Endothelial cell of umbilical vein (primary cell): Measurements from ENCODE around the gene MT1F. TPM values are rescaled to one million over a fixed set of nuclear protein-coding genes. Genes with fewer than 3 reads are reported as not detected.

ENCODE experiments used
- BruUV-seq: library from RNA; stranded (reverse); fragments of 400-500 nt; replicated peaks from 2 replicates; lab custom pipeline; 2021; lab: Mats Ljungman, UMichigan
- CTCF ChIA-PET: fragments of 300-600, 350-600 bp; sonication (Branson Sonifier 250); formaldehyde crosslinking; loops from one replicate; lab custom pipeline; 2021; ENCODE audit warnings: antibody characterized with exemption, inconsistent platforms; lab: Charles Lee
- POLR2A ChIA-PET: fragments of 300-600, 350-600 bp; sonication (Branson Sonifier 250); formaldehyde crosslinking; loops from one replicate; lab custom pipeline; 2021; ENCODE audit warnings: antibody characterized with exemption, inconsistent platforms; lab: Charles Lee
- DNase-seq: peaks from one replicate; pipeline ENCODE4 v3.0.0-alpha.2; 2011; ENCODE audit warnings: low read depth, low spot score
- FAIRE-seq: peaks from 2 replicates; lab custom pipeline; 2011; peaks lifted over from hg19 to GRCh38; lab: Jason Lieb, UNC
- H2AFZ ChIP-seq: 2 replicates; pipeline ENCODE4 v1.6.0; 2012; ENCODE audit warnings: low read depth, low read length, control low read depth, inconsistent platforms
- H3K27ac ChIP-seq: 2 replicates; pipeline ENCODE4 v1.5.1; 2011; ENCODE audit warnings: low read depth, mild to moderate bottlenecking, control low read depth, low read length, moderate library complexity; ENCODE audit not compliant: insufficient read depth
- H3K27me3 ChIP-seq, 2 experiments: 2 replicates each; pipeline versions ENCODE4 v1.6.0 to v1.6.1; 2011; ENCODE audit warnings: low read length in 2 of 2, mixed read lengths in 1 of 2; ENCODE audit not compliant: control insufficient read depth in 2 of 2, insufficient read depth in 2 of 2
- H3K36me3 ChIP-seq, 2 experiments: 2 replicates in 1 of 2; 3 replicates in 1 of 2; pipeline ENCODE4 v1.5.1; 2011; ENCODE audit warnings: low read length in 2 of 2, mild to moderate bottlenecking in 1 of 2, moderate library complexity in 1 of 2; ENCODE audit not compliant: control insufficient read depth in 2 of 2, insufficient read depth in 2 of 2; ENCODE audit errors: extremely low read depth in 1 of 2
- H3K4me1 ChIP-seq: 3 replicates; pipeline ENCODE4 v1.5.1; 2011; ENCODE audit warnings: mild to moderate bottlenecking, low read length; ENCODE audit not compliant: control insufficient read depth, insufficient read depth; ENCODE audit errors: extremely low read depth
- H3K4me2 ChIP-seq: 2 replicates; pipeline ENCODE4 v1.6.1; 2011; ENCODE audit warnings: low read length, control low read depth, mixed read lengths; ENCODE audit not compliant: insufficient read depth
- H3K4me3 ChIP-seq, 3 experiments: fragments of 200-600 bp in 1 of 3; sonication (generic), shearing (Covaris generic) in 1 of 3; replicated peaks in 1 of 3; 2 replicates each; pipeline ENCODE4 v1.5.1; 2011 to 2016; ENCODE audit warnings: control low read depth in 3 of 3, low read length in 3 of 3, mild to moderate bottlenecking in 2 of 3, inconsistent platforms in 1 of 3, low read depth in 1 of 3, moderate library complexity in 1 of 3; ENCODE audit not compliant: insufficient read depth in 1 of 3
- H3K79me2 ChIP-seq: 2 replicates; pipeline ENCODE4 v1.6.0; 2012; ENCODE audit warnings: low read length, inconsistent platforms; ENCODE audit not compliant: control insufficient read depth, insufficient read depth
- H3K9ac ChIP-seq: replicated peaks from 2 replicates; pipeline ENCODE3; 2011; ENCODE audit warnings: low read length, control low read depth; ENCODE audit not compliant: insufficient read depth; ENCODE audit errors: extremely low read depth
- H3K9me1 ChIP-seq: replicated peaks from 3 replicates; pipeline ENCODE4 v1.6.0; 2011; ENCODE audit warnings: mild to moderate bottlenecking, low read length; ENCODE audit not compliant: control insufficient read depth, insufficient read depth; ENCODE audit errors: extremely low read depth
- H3K9me3 ChIP-seq: replicated peaks from 2 replicates; pipeline ENCODE4 v1.5.1; 2012; ENCODE audit warnings: low read length, inconsistent platforms; ENCODE audit not compliant: control insufficient read depth, insufficient read depth
- H4K20me1 ChIP-seq: replicated peaks from 2 replicates; pipeline ENCODE3; 2011; ENCODE audit warnings: mild to moderate bottlenecking, low read length; ENCODE audit not compliant: control insufficient read depth, insufficient read depth; ENCODE audit errors: extremely low read depth
- EZH2 ChIP-seq: IDR thresholded peaks from 2 replicates; pipeline ENCODE4 v1.6.1; 2012; ENCODE audit warnings: borderline replicate concordance, low read depth, mild to moderate bottlenecking, moderate library complexity, low read length, inconsistent platforms; ENCODE audit not compliant: severe bottlenecking
- FOS ChIP-seq: IDR thresholded peaks from 2 replicates; pipeline ENCODE4 v1.6.1; 2011; ENCODE audit warnings: mild to moderate bottlenecking, low read length, moderate library complexity, borderline replicate concordance; ENCODE audit not compliant: insufficient read depth
- JUN ChIP-seq: IDR thresholded peaks from 2 replicates; pipeline ENCODE4 v1.6.1; 2011; ENCODE audit warnings: borderline replicate concordance, low read depth; ENCODE audit not compliant: insufficient read length, insufficient read depth
- MYC ChIP-seq: IDR thresholded peaks from one replicate; pipeline ENCODE4 v1.6.1; 2011; ENCODE audit warnings: mild to moderate bottlenecking, low read depth, low read length
- POLR2A ChIP-seq: IDR thresholded peaks from 2 replicates; pipeline ENCODE4 v1.6.1; 2012; ENCODE audit warnings: low read depth, mild to moderate bottlenecking, control low read depth, low read length
- POLR2AphosphoS5 ChIP-seq: IDR thresholded peaks from 2 replicates; pipeline ENCODE4 v1.6.1; 2012; ENCODE audit warnings: low read depth, mild to moderate bottlenecking, control low read depth, low read length, moderate library complexity; ENCODE audit not compliant: insufficient read depth
- dilution Hi-C: fragments of 300-500 bp; cut with MboI; formaldehyde crosslinking; loops from one replicate; pipeline ENCODE4 v1.15.0; 2019; ENCODE audit warnings: low sequenced_read_pairs; ENCODE audit not compliant: extremely low pct_ligation_motif_present
- intact Hi-C: fragments of 100-400 bp; cut with micrococcal nuclease; formaldehyde crosslinking; loops from one replicate; pipeline ENCODE4 v1.10.0; 2022
- polyA plus RNA-seq, 4 experiments: library from polyadenylated mRNA; depleted of rRNA in 3 of 4; stranded (reverse) in 3 of 4; unstranded in 1 of 4; fragments of >200 nt; gene quantifications; 2 replicates each; pipeline versions ENCODE4 v1.2.1 to v1.2.3, GENCODE V29; 2011 to 2012; ENCODE audit warnings: missing spikeins in 1 of 4
- total RNA-seq: library from RNA; stranded (reverse); gene quantifications from 2 replicates; pipeline ENCODE4 v1.2.3, GENCODE V29; 2021

Gene MT1F
- total and polyA plus RNA-seq, 2 donors (not counting 3 experiments of a cell fraction or from before 2014, with no cell fraction given) = 2.2 to 2.6 TPM

- H2AFZ ChIP-seq = no peak within 1 kb of the TSS
- H3K27me3 ChIP-seq = peaks cover 76 to 91% of the 10 kb centered on the region in 2 experiments
- H3K9ac ChIP-seq = no peak within 1 kb of the TSS
- no peaks in the 10 kb centered on the region for H4K20me1 ChIP-seq
- DNase-seq (no peak), FAIRE-seq (no peak)
- no peaks in the 10 kb centered on the region for H3K36me3 ChIP-seq
- no peaks in the 10 kb centered on the region for H3K4me1 ChIP-seq
- BruUV-seq = no TSS peak
- no peak within 1 kb of the TSS for H3K4me3 ChIP-seq
- dilution Hi-C loops = no loop called here
- H3K27ac ChIP-seq = no peak within 1 kb of the TSS
- ChIA-PET POLR2A (no interaction called here), CTCF (interaction anchor here (1.0 kb wide), 1 partner anchor 33 kb away, joined by 5 read pairs; no protein-coding TSS in a partner anchor)
- H3K9me1 ChIP-seq = no peaks in the 10 kb centered on the region
- H3K4me2 ChIP-seq = no peak within 1 kb of the TSS
- no peaks in the 10 kb centered on the region for H3K79me2 ChIP-seq
- no peaks in the 10 kb centered on the region for H3K9me3 ChIP-seq
- intact Hi-C loops = no loop called here
- TF ChIP-seq POLR2A (no peak), FOS (no peak), EZH2 (peak; percentile 75), JUN (no peak), MYC (no peak)
Measured at GRCh38 chr16:56669005-56669839, 11.5 kb downstream of the MT1F start, which contains the start of gene MT1H. Gene MT1H (plus strand): TSS chr16:56669814. CDS start chr16:56669885, 71 bp downstream.

GRCh38 chr16:56669840-56670619 is 12.3 kb downstream of the MT1F start:
- Histone ChIP-seq H4K20me1 (no peaks in the 10 kb centered on the region), H3K4me1 (no peaks in the 10 kb centered on the region), H3K9me3 (no peaks in the 10 kb centered on the region), H3K9ac (no peak overlapping the region), H2AFZ (no peak overlapping the region), H3K4me2 (no peak overlapping the region), H3K9me1 (no peaks in the 10 kb centered on the region), H3K36me3 (no peaks in the 10 kb centered on the region), H3K79me2 (no peaks in the 10 kb centered on the region), H3K27ac (no peak overlapping the region), H3K4me3 (no peak overlapping the region), H3K27me3 (peaks cover 69 to 83% of the 10 kb centered on the region in 2 experiments)
- no TSS peak for BruUV-seq
- ChIA-PET POLR2A (no interaction called here), CTCF (interaction anchor here (1.3 kb wide), 1 partner anchor 32 kb away, joined by 5 read pairs; no protein-coding TSS in a partner anchor)
- FAIRE-seq = no peak
- TF ChIP-seq POLR2AphosphoS5 (no peak), EZH2 (peak; percentile 50)
- DNase-seq = no peak
- intact Hi-C loops = no loop called here
- dilution Hi-C loops = no loop called here
